Mucosa of stomach (tissue), 1 donor: ENCODE measurements around the gene PLA2G3.
A peak's percentile ranks its signal among the peaks of the same experiment; 100 is the strongest.
"Not testable (repeated sequence)": the region's sequence is repeated elsewhere in the genome, so short reads cannot be mapped to it uniquely, and the experiment has no call there.

Experiments used
- H3K27me3 ChIP-seq: one replicate; pipeline ENCODE4 v1.7.0; 2013; ENCODE audit warnings: mild to moderate bottlenecking, low read length; ENCODE audit not compliant: control insufficient read depth, insufficient read depth
- H3K36me3 ChIP-seq: one replicate; pipeline ENCODE4 v1.7.0; 2013; ENCODE audit warnings: low read length; ENCODE audit not compliant: control insufficient read depth, insufficient read depth
- H3K4me1 ChIP-seq: one replicate; pipeline ENCODE4 v1.7.0; 2013; ENCODE audit warnings: mild to moderate bottlenecking, low read length; ENCODE audit not compliant: control insufficient read depth, insufficient read depth
- H3K4me3 ChIP-seq: one replicate; pipeline ENCODE4 v1.7.0; 2013; ENCODE audit warnings: low read length
- H3K9ac ChIP-seq: one replicate; pipeline ENCODE4 v1.7.0; 2013; ENCODE audit warnings: mild to moderate bottlenecking, low read length, moderate library complexity
- H3K9me3 ChIP-seq: one replicate; pipeline ENCODE4 v1.7.0; 2013; ENCODE audit warnings: mild to moderate bottlenecking, low read length, moderate library complexity; ENCODE audit not compliant: control insufficient read depth
- donor health status: Pancreatic carcinoma.

Gene PLA2G3

GRCh38 chr22:31120230-31120629 is 20.1 kb downstream of the PLA2G3 start:
- H3K4me1 ChIP-seq = peaks cover 20% of the 10 kb centered on the region
- no peaks in the 10 kb centered on the region for H3K27me3 ChIP-seq
- no peaks in the 10 kb centered on the region for H3K9me3 ChIP-seq
- H3K9ac ChIP-seq = no peak overlapping the region
- H3K36me3 ChIP-seq = no peaks in the 10 kb centered on the region
- H3K4me3 ChIP-seq = no peak overlapping the region

- H3K36me3 ChIP-seq = no peaks in the 10 kb centered on the region
- H3K27me3 ChIP-seq = no peaks in the 10 kb centered on the region
- H3K9me3 ChIP-seq = no peaks in the 10 kb centered on the region
- no peak overlapping the region for H3K9ac ChIP-seq
- peaks cover 20% of the 10 kb centered on the region for H3K4me1 ChIP-seq
- no peak overlapping the region for H3K4me3 ChIP-seq
These were observed 21.1 kb downstream of the PLA2G3 start for GRCh38 chr22:31119026-31119717.

- H3K9me3 ChIP-seq = no peaks in the 10 kb centered on the region
- H3K27me3 ChIP-seq = no peaks in the 10 kb centered on the region
- H3K36me3 ChIP-seq = no peaks in the 10 kb centered on the region
These were observed 22.1 kb downstream of the PLA2G3 start for GRCh38 chr22:31118046-31118820.

GRCh38 chr22:31112547-31113091 is 27.7 kb downstream of the PLA2G3 start:
- H3K9ac ChIP-seq, H3K4me3 ChIP-seq, H3K9me3 ChIP-seq, H3K27me3 ChIP-seq, H3K36me3 ChIP-seq, H3K4me1 ChIP-seq: not testable (repeated sequence)

More at GRCh38 chr22:31118046-31118820, 22.1 kb downstream of the PLA2G3 start:
- no peak overlapping the region for H3K9ac ChIP-seq
- peaks cover 14% of the 10 kb centered on the region for H3K4me1 ChIP-seq
- H3K4me3 ChIP-seq = no peak overlapping the region

GRCh38 chr22:31107894-31108218 is 32.5 kb downstream of the PLA2G3 start:
- H3K27me3 ChIP-seq = no peaks in the 10 kb centered on the region

GRCh38 chr22:31107178-31107893 is 33.0 kb downstream of the PLA2G3 start, which contains the start of gene SELENOM:
TSS of gene SELENOM (minus strand) at chr22:31107568. CDS start at chr22:31107505, 63 bp downstream.
- Histone ChIP-seq H3K9ac (peak within 1 kb of the TSS; percentile 78), H3K36me3 (no peaks in the 10 kb centered on the region), H3K9me3 (no peaks in the 10 kb centered on the region), H3K4me1 (peaks cover 21% of the 10 kb centered on the region), H3K4me3 (peak within 1 kb of the TSS; percentile 46), H3K27me3 (no peaks in the 10 kb centered on the region)

More at GRCh38 chr22:31107894-31108218, 32.5 kb downstream of the PLA2G3 start:
- H3K4me1 ChIP-seq = peaks cover 21% of the 10 kb centered on the region
- H3K9ac ChIP-seq = peak overlapping the region; percentile 58
- H3K9me3 ChIP-seq = no peaks in the 10 kb centered on the region
- H3K4me3 ChIP-seq = no peak overlapping the region
- H3K36me3 ChIP-seq = no peaks in the 10 kb centered on the region

- peaks cover 21% of the 10 kb centered on the region for H3K4me1 ChIP-seq
- peaks cover 3% of the 10 kb centered on the region for H3K36me3 ChIP-seq
- peak overlapping the region; percentile 78 for H3K9ac ChIP-seq
- H3K27me3 ChIP-seq = no peaks in the 10 kb centered on the region
- H3K4me3 ChIP-seq = peak overlapping the region; percentile 46
- no peaks in the 10 kb centered on the region for H3K9me3 ChIP-seq
These were observed 33.6 kb downstream of the PLA2G3 start for GRCh38 chr22:31106731-31107177.

- no peaks in the 10 kb centered on the region for H3K27me3 ChIP-seq
- peak overlapping the region; percentile 78 for H3K9ac ChIP-seq
- H3K9me3 ChIP-seq = no peaks in the 10 kb centered on the region
- H3K4me1 ChIP-seq = peaks cover 21% of the 10 kb centered on the region
- peak overlapping the region; percentile 8 for H3K4me3 ChIP-seq
- peaks cover 4% of the 10 kb centered on the region for H3K36me3 ChIP-seq
These were observed 34.2 kb downstream of the PLA2G3 start for GRCh38 chr22:31106001-31106571.

- no peak overlapping the region for H3K4me3 ChIP-seq
- H3K9me3 ChIP-seq = no peaks in the 10 kb centered on the region
- H3K4me1 ChIP-seq = peaks cover 21% of the 10 kb centered on the region
- no peaks in the 10 kb centered on the region for H3K27me3 ChIP-seq
- H3K9ac ChIP-seq = peak overlapping the region; percentile 78
- peaks cover 4% of the 10 kb centered on the region for H3K36me3 ChIP-seq
These were observed 34.9 kb downstream of the PLA2G3 start for GRCh38 chr22:31105282-31105929.

GRCh38 chr22:31104869-31105268 is 35.4 kb downstream of the PLA2G3 start:
- H3K4me1 ChIP-seq = peaks cover 21% of the 10 kb centered on the region
- H3K9me3 ChIP-seq = no peaks in the 10 kb centered on the region
- no peaks in the 10 kb centered on the region for H3K27me3 ChIP-seq
- H3K36me3 ChIP-seq = peaks cover 4% of the 10 kb centered on the region
- no peak overlapping the region for H3K4me3 ChIP-seq
- H3K9ac ChIP-seq = no peak overlapping the region
